GM12801 (cell line): ENCODE data around the gene FSCN2.

ENCODE experiments used
- TF ChIP-seq, protein P1 (sequence below): IDR thresholded peaks from one replicate; pipeline ENCODE4 v1.5.1; 2011; ENCODE audit warnings: control low read depth; ENCODE audit not compliant: insufficient read length; ENCODE audit errors: extremely low read depth

FSCN2 gene

DNA sequence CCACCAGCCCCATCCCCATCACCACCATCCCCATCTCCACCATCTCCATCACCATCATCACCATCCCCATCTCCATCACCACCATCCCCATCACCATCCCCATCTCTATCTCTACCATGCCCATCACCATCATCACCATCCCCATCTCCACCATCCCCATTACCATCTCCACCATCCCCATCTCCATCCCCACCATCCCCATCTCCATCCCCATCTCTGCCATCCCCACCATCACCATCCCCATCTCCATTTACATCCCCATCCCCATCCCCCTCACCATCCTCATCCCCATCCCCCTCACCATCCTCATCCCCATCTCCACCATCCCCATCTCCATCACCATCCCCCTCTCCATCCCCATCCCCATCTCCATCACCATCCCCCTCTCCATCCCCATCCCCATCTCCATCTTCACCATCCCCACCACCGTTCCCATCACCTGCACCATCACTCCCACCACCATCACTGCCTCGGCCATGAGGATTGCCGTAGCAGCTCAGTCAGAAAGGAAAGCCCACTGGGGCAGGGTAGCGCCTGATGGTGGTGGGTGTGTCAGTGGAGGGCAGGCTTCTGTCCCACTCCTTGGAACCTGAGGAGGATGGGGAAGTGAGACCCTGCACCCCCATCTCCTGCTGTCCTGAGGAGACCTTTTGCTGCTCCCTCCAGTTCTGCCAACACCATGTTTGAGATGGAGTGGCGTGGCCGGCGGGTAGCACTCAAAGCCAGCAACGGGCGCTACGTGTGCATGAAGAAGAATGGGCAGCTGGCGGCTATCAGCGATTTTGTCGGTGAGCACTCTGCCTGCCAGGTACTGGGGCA, 7.5 kb downstream of the FSCN2 start:
- TF ChIP-seq, protein P1, sequence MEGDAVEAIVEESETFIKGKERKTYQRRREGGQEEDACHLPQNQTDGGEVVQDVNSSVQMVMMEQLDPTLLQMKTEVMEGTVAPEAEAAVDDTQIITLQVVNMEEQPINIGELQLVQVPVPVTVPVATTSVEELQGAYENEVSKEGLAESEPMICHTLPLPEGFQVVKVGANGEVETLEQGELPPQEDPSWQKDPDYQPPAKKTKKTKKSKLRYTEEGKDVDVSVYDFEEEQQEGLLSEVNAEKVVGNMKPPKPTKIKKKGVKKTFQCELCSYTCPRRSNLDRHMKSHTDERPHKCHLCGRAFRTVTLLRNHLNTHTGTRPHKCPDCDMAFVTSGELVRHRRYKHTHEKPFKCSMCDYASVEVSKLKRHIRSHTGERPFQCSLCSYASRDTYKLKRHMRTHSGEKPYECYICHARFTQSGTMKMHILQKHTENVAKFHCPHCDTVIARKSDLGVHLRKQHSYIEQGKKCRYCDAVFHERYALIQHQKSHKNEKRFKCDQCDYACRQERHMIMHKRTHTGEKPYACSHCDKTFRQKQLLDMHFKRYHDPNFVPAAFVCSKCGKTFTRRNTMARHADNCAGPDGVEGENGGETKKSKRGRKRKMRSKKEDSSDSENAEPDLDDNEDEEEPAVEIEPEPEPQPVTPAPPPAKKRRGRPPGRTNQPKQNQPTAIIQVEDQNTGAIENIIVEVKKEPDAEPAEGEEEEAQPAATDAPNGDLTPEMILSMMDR: no peak

GRCh38 chr17:81536299-81537290, 8.4 kb downstream of the FSCN2 start:
- TF ChIP-seq, protein P1: no peak

- TF ChIP-seq, protein P1: no peak
Measured at GRCh38 chr17:81537343-81537855, 9.2 kb downstream of the FSCN2 start.

DNA sequence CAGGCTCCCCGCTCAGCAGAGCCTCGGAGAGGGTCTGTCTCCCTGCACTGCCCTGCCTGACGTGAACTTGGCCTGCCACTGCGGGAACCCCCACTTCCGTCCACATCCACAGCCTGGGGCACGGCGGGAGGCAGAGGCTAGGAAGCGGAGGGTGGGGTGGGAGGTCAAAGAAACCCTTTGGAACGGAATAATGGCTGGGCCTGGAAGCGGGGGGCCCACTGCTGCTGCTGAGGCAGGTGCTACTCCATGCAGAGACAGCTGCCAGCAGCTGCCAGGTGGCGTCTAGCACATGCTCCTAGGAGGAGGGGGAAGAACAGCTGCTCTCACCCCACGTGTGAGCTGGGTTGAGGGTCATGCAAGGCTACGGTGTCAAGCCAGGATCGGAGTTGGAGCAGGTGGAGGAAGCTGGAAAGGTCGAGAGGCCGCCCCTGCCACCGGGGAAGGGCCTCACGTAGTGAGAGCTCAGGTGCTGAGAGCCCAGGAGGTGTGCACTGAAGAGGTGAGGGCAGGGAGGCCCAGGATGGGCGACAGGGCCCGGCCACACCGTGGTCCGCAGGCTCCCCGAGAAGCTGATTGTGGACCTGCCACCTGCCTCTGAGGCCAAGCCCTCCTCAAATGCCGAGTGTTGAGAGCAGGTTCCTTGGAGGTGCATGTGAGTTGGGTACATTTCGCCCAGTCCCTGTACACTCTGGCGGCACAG, 9.8 kb downstream of the FSCN2 start:
- TF ChIP-seq, protein P1: no peak

DNA sequence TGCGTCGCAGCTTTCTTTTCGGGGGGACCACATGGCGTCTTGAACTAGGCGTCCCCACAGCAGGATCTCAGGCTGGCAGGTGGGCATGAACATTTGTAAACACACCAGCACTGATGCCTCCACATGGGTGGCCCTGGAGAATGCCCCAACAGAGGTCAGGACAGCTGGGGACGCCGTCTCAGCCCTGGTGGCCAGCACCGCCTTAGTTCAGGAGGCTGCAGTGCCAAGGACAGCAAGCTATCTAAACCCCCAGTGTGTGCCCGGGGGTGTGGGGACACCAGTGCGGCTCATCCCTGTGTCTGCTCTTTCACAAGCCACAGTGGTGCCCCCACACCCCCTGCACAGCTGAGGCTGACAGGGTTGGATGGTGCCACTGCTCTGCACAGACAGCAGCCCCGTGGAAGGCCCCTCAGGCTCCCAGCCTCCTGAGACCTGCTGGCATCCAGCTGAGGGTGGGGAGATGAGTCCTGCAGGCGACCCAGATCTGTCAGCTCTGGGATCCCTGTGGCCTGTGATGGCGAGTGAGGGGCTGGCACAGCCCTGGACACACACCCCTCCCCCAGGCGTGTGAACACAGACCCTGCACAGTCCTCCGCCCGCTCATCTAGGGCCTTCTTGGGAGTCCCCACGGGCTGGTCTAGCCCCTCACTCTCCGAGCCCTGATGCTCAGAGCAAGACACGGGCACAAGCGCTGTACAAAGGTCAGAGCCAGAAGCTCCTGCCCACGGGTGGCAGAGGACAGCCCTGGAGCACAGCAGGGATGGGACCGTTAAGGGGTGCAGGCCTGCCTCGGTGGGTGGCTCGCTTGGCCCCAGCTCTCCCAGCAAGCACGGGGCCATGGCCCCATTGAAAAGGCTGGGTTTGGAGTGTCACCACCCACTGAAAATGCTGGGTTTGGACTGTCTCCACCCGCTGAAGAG, 10.7 kb downstream of the FSCN2 start:
- TF ChIP-seq, protein P1: no peak

GRCh38 chr17:81539571-81539900, 11.4 kb downstream of the FSCN2 start:
- TF ChIP-seq, protein P1: no peak
